ENCODE results near the gene DNAH7.

DNA sequence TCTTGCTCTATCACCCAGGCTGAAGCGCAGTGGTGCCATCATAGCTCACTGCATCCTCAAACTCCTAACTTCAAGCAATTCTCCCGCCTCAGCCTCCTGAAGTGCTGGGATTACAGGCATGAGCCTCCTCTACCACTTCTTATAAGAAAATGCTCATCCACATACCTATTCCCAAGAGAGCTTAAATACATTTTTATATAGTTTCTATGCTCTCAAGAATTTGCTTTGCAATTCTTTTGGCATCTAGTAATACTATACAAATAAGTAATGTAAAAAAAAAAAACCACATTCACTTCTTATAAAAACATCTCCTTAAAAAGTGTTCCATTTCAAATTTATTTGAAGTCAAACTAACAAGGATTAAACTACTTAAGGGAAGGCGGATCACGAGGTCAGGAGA, 197.3 kb downstream of the DNAH7 start:
- TF ChIP-seq ZNF24 (IDR thresholded peaks at IDR 0.05) (no peak), EZH2 (IDR thresholded peaks at IDR 0.05; ENCODE audit: borderline replicate concordance, control insufficient read depth, low read depth, low read length) (no peak), SMAD1 (IDR thresholded peaks at IDR 0.05; ENCODE audit: low read depth, partially characterized antibody) (no peak)
